HL-60 (cell line): ENCODE data around the gene GRHL3.

Experiments
- DNase-seq, 2 experiments: peaks; one replicate each; pipeline ENCODE4 v3.0.0-alpha.2; 2010 to 2020; ENCODE audit warnings: low read depth in 1 of 2, low spot score in 1 of 2
- H3K27ac ChIP-seq: fragments of 250-450 bp; sonication (Bioruptor Pico); replicated peaks from 2 replicates; pipeline ENCODE4 v1.5.1; 2020; ENCODE audit warnings: mild to moderate bottlenecking, moderate library complexity
- H3K27me3 ChIP-seq: fragments of 250-450 bp; sonication (Bioruptor Pico); 2 replicates; pipeline ENCODE4 v1.5.1; 2021; ENCODE audit warnings: mild to moderate bottlenecking, moderate library complexity; ENCODE audit not compliant: insufficient read depth, poor library complexity, severe bottlenecking
- H3K4me3 ChIP-seq: replicated peaks from 2 replicates; pipeline ENCODE4 v1.5.1; 2011; ENCODE audit warnings: mild to moderate bottlenecking, control low read depth, low read length; ENCODE audit not compliant: insufficient read depth
- CTCF ChIP-seq: IDR thresholded peaks from one replicate; pipeline ENCODE4 v1.5.1; 2011; ENCODE audit warnings: low read length, control low read depth, inconsistent platforms; ENCODE audit not compliant: insufficient read depth
- GABPA ChIP-seq: IDR thresholded peaks from 2 replicates; pipeline ENCODE4 v1.6.1; 2012; ENCODE audit warnings: low read depth
- POLR2AphosphoS5 ChIP-seq: IDR thresholded peaks from 2 replicates; pipeline ENCODE4 v1.6.1; 2012; ENCODE audit warnings: low read depth
- SPI1 ChIP-seq: IDR thresholded peaks from 2 replicates; pipeline ENCODE4 v1.6.1; 2012; ENCODE audit warnings: low read depth, mild to moderate bottlenecking, borderline replicate concordance
- TF ChIP-seq, protein P1 (sequence below): IDR thresholded peaks from 2 replicates; pipeline ENCODE4 v1.6.1; 2012; ENCODE audit warnings: low read depth; ENCODE audit not compliant: insufficient replicate concordance

The GRHL3 gene

GRCh38 chr1:24382165-24382577 is 63.0 kb downstream of the GRHL3 start:
- no peak overlapping the region for H3K27ac ChIP-seq

DNA sequence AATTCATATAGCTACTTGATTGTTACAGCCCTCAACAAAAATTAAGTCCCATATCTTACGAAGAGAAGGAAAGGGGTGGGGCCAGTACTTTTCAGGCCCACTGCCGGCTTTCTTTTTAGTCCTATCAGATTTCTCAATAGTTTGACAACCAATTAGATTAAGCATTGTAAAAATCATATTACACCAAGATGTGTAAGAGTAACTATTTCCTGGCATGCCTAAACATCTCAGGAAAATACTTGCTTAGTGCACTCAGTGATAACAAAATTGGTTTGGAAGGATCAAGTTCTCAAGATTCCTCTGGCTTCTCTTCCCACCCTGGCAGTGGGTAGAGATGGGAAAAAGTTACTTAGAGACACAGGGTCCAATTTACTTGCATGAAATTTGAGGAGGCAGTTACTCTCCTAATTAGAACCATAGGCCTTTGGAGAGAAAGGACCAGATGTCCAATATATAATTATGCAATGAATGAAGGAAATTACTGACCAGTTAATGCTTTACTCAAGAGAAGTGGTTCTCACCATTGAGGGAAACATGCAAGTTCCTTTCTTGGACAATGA is 64.3 kb downstream of the GRHL3 start:
- Histone ChIP-seq H3K27me3 (no peaks in the 10 kb centered on the region), H3K4me3 (no peak overlapping the region), H3K27ac (no peak overlapping the region)
- DNase-seq: no peak
- TF ChIP-seq SPI1 (no peak), CTCF (no peak), GABPA (no peak), POLR2AphosphoS5 (no peak)
- TF ChIP-seq, protein P1, sequence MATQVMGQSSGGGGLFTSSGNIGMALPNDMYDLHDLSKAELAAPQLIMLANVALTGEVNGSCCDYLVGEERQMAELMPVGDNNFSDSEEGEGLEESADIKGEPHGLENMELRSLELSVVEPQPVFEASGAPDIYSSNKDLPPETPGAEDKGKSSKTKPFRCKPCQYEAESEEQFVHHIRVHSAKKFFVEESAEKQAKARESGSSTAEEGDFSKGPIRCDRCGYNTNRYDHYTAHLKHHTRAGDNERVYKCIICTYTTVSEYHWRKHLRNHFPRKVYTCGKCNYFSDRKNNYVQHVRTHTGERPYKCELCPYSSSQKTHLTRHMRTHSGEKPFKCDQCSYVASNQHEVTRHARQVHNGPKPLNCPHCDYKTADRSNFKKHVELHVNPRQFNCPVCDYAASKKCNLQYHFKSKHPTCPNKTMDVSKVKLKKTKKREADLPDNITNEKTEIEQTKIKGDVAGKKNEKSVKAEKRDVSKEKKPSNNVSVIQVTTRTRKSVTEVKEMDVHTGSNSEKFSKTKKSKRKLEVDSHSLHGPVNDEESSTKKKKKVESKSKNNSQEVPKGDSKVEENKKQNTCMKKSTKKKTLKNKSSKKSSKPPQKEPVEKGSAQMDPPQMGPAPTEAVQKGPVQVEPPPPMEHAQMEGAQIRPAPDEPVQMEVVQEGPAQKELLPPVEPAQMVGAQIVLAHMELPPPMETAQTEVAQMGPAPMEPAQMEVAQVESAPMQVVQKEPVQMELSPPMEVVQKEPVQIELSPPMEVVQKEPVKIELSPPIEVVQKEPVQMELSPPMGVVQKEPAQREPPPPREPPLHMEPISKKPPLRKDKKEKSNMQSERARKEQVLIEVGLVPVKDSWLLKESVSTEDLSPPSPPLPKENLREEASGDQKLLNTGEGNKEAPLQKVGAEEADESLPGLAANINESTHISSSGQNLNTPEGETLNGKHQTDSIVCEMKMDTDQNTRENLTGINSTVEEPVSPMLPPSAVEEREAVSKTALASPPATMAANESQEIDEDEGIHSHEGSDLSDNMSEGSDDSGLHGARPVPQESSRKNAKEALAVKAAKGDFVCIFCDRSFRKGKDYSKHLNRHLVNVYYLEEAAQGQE: no peak

More at GRCh38 chr1:24382165-24382577, 63.0 kb downstream of the GRHL3 start:
- TF ChIP-seq, protein P1: no peak
- no peak for TF ChIP-seq GABPA
- TF ChIP-seq CTCF: no peak
- no peak for TF ChIP-seq SPI1
- TF ChIP-seq POLR2AphosphoS5: no peak
- no peak overlapping the region for H3K4me3 ChIP-seq
- no peak for DNase-seq
- H3K27me3 ChIP-seq: no peaks in the 10 kb centered on the region

GRCh38 chr1:24384251-24385090 is 65.3 kb downstream of the GRHL3 start:
- H3K4me3 ChIP-seq: no peak overlapping the region; the same call in 1 of the 2 replicates
- no peak for TF ChIP-seq SPI1
- no peak for TF ChIP-seq CTCF
- TF ChIP-seq, protein P1: no peak
- no peak for TF ChIP-seq GABPA
- TF ChIP-seq POLR2AphosphoS5: no peak
- no peaks in the 10 kb centered on the region for H3K27me3 ChIP-seq
- peak in 1 of 2 experiments; percentile 48 for DNase-seq
- H3K27ac ChIP-seq: peak overlapping the region; percentile 47
